GM12872 (cell line): ENCODE measurements around the gene NTF3.

Experiments used
- TF ChIP-seq, protein P1 (sequence below): IDR thresholded peaks from 3 replicates; pipeline ENCODE4 v1.5.1; 2011; ENCODE audit warnings: low read depth, mild to moderate bottlenecking, low read length, moderate library complexity; ENCODE audit not compliant: insufficient read depth

The NTF3 gene

DNA sequence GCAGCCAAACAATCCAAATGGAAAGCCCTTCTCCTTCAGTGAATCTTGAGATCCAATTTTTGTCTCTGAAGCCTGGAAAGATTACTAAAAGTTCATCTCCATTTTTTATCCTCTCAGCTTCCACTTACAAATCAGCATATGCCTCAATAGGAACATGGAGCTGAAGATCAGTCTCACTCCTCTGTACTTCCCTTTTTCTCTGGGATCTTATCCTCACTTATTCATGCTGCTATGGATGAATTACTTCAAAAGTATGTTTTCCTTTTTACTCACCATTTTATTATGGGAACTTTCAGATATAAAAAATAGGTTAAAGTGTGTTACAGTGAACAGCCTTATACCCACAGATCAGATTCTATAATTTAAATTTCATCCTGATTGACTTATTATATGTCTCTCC, 14.4 kb upstream of the NTF3 start:
- TF ChIP-seq, protein P1, sequence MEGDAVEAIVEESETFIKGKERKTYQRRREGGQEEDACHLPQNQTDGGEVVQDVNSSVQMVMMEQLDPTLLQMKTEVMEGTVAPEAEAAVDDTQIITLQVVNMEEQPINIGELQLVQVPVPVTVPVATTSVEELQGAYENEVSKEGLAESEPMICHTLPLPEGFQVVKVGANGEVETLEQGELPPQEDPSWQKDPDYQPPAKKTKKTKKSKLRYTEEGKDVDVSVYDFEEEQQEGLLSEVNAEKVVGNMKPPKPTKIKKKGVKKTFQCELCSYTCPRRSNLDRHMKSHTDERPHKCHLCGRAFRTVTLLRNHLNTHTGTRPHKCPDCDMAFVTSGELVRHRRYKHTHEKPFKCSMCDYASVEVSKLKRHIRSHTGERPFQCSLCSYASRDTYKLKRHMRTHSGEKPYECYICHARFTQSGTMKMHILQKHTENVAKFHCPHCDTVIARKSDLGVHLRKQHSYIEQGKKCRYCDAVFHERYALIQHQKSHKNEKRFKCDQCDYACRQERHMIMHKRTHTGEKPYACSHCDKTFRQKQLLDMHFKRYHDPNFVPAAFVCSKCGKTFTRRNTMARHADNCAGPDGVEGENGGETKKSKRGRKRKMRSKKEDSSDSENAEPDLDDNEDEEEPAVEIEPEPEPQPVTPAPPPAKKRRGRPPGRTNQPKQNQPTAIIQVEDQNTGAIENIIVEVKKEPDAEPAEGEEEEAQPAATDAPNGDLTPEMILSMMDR: no peak

DNA sequence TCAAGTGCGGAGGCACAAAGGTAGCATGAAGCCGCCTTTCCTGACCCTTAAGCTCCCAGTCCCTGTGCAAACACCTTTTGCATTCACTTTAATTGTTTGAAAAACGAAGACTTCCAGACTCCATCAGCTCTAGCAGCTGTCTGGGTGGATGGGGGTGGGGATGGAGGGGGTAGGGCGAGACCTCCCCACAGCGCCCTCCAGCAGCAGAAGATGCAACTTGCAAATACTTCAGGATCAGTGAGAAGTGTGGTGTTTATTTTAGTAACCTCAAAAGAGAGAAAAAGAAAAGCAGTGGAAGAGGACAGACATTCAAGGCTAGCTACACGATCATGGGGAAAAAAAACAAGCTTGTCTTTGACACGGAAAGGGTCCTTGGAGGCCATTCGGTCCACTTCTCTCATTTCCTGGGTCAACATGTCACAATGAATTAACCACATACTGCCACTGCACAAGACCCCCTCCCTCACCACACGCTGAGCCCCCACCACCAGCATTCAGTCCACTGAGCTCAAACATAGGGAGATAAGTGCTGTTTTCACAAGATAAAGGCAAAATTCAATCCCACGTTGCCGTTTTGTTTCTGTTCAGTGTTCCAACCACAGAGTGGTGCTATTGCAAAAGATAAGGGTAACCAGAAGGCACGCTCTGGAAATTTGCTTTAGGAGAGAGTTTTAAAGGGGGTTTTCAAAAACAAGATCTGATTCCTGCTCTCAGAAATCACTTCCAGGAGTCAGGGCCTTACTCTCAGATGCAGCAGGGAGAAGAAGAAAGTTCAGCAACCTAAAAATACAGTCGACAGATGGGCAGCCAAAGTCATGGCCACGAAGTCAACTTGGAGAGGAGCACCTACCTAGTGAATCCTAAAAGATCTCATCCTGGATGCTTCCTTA, 3.3 kb upstream of the NTF3 start:
- TF ChIP-seq, protein P1: no peak

DNA sequence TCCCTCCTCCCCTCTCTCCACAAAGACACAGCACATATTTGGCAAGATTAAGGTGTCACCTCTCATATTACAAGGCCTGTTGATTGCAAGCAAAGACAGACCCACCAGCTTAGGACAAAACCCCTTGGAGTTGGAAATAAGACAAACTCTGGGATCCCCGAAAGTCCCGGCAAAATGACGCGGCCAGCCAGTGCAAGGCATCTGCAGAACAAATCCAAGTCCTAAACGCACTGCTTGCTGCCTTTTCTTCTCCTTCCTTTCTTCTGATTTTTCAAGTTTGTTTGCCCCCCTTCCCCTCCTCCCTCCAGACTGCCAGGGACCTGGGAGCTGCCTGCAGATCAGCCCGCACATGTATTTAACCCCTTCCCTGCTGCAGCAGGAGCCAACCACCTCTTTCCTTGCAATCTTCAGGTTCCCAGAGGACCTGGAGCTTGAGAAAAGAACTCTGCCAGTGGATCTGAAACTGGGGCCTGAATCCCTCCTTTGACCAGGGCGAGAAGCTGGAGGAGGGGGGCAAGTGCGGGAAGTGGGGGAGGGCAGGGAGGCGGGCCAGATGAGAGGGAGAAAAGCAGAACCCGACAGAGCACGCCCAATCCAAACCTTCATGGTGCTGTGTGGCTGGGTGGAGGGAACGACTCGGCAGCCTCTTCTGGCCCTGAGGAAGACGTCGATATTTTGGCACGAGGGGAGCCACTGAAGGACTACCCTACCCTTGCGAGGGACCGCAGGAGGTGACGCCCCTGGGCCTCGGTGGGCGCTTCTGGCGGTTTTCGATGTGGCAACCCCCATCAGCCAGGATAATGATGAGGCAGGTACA, 2.0 kb upstream of the NTF3 start:
- TF ChIP-seq, protein P1: no peak

DNA sequence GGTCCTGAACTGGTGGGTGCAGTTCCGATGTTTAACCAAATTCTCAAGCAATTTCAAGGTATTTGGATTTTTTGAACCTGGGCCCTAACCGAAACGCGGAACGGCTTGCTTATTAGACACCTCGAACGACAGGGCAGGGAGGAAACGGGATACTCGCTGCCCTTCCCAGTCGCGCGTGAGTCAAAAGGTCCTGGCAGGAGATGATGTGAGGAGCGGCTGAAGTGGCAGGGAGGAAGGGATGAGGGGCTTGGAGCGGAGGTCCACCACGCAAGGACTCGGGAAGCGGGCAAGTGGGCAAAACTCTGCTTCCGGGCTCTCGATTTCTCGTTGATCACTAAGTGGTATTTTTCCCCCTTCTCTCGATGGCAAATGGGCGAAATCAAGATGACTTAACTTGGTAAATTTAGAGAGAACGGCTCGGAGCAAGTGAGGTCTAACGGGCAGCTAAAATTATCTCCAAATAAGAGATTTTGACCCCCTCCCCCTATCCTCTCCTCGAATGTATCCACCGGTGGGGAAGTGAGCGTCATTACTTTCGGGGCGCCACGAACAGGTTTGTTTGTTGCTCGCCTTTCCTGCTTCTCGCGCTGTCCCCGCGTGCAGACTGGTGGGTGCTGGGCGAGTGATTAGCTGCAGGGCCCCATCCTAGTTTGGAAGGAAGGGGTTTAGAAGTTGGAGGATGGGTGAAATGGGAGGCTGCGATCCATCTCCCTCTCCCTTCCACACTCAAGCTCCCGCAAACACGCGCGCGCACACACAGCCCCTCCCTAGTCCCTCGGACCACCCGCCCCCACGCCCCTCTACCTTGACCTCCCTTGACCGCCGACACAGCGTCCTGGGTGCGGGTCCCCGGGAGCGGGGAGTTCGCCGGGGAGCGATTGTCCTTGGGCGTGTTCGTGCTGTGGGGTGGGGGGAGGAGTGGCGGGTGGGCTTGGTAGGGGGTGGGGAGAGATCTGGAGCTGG, 986 bp upstream of the NTF3 start:
- TF ChIP-seq, protein P1: no peak

DNA sequence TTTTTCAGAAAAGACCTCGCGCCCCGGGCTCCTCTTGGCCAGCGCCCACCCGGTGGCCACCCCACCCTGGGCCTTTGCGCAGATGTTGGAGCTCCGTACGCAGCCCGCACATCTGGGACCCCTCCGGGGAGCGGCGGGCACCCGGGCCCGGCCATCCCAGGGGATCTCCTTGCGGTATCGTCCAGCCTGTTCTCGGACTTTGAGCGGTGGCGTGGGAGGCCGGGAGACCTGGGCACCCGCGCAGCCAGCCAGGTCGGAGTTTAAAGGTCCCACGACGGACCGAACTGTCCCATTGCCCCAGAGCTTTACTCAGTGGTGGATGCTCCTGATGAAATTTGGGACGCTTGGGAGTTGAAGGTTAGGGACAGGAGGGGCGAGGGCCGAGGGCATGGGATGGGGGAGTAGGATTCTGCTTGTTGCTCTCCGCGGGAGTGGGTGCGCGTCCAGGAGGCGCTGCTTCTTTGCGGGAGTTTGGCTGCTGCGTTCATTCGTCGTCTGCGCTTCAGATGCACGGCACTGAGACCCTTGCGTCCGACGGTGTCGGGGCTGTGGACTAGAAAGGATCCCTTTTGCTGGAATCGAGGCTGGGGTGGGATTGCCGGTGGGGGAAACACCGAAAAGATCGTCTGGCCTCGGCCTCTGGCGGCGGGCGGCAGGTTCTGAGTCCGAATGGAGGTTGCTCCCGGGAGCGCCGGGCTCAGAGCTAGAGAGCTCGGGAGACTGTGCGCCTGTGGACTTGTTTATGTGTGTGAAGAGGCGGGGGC, 1.4 kb downstream of the NTF3 start:
- TF ChIP-seq, protein P1: no peak

DNA sequence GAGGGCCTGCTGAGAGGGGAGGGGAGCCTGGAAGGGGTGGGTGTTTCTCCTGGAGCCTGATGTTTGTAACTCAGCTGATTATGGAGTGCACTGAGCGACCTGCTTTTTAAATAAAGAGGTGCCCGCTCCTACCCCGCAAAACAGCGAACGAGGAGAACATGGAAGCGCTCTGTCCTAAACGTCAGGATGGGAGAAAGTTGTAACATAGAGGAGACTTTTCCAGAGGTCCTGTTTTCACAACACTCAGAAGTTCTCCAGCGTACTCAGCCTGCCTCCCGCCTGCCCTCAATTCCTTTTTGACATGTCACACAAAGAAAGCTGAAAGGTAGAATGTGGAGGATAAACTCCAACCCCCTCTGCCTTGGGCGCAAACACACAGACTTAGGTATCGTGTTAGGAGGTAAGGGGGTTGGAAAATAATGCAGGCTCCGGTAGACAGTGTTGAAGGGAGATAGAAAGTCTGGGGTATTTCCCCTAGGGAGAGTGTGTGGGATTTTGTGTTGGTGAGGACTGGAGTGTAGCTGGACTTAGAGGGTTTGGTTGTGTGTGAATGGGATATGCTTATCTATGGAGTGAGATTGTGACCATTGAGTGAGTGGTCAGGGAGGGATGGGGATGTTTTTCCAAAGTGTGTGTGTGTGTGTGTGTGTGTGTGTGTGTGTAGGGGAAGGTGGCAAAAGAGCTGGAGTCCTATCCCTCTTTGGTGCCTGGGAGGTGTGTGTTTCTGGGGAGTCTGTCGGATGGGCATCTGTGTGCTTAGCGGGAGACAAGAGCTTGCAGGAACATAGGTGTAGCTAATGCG, 2.1 kb downstream of the NTF3 start:
- TF ChIP-seq, protein P1: no peak
